Caki2 (cell line): Measurements from ENCODE around the gene MYO9B. TPM values are rescaled to one million over a fixed set of nuclear protein-coding genes. Genes with fewer than 3 reads are reported as not detected.

ENCODE experiments used
- DNase-seq: peaks from one replicate; pipeline ENCODE4 v3.0.0-alpha.2; 2015; ENCODE audit warnings: low read depth
- in situ Hi-C: cut with HindIII; loops from 2 replicates; pipeline ENCODE4 v1.10.0; 2016; ENCODE audit warnings: low sequenced_read_pairs, low pct_unique_long_range_greater_than_20kb, mixed read lengths
- total RNA-seq: library from RNA; depleted of rRNA; stranded (reverse); fragments of >200 nt; shearing (Covaris generic); gene quantifications from 2 replicates; pipeline ENCODE4 v1.2.3, GENCODE V29; 2014; ENCODE audit warnings: low replicate concordance

Gene MYO9B
- total RNA-seq, 1 experiment from 2014 or later, result 29.6 TPM

GRCh38 chr19:17216058-17216670 lies 140.6 kb downstream of the MYO9B start:
- no peak for DNase-seq
- in situ Hi-C loops, result no loop called here

- in situ Hi-C loops, result no loop called here
- no peak for DNase-seq
Observed at GRCh38 chr19:17219286-17219685, 143.7 kb downstream of the MYO9B start.

GRCh38 chr19:17220207-17220758 lies 144.7 kb downstream of the MYO9B start:
- in situ Hi-C loops, result no loop called here
- DNase-seq, result peak; percentile 80

- in situ Hi-C loops, result no loop called here
- no peak for DNase-seq
Observed at GRCh38 chr19:17225053-17225452, 149.5 kb downstream of the MYO9B start.

- in situ Hi-C loops, result no loop called here
- peak; percentile 99 for DNase-seq
Observed at GRCh38 chr19:17226002-17226933, 150.7 kb downstream of the MYO9B start, which contains the start of gene OCEL1. Gene OCEL1, plus strand, starts transcription at chr19:17226226. Its CDS starts 22 bp downstream, at chr19:17226248.

GRCh38 chr19:17227798-17228367 lies 152.3 kb downstream of the MYO9B start:
- no peak for DNase-seq
- in situ Hi-C loops, result no loop called here

- in situ Hi-C loops, result no loop called here
- no peak for DNase-seq
Observed at GRCh38 chr19:17229890-17230289, 154.3 kb downstream of the MYO9B start.

GRCh38 chr19:17232258-17232657 lies 156.7 kb downstream of the MYO9B start:
- in situ Hi-C loops, result no loop called here
- no peak for DNase-seq

- in situ Hi-C loops, result no loop called here
Observed at GRCh38 chr19:17234911-17235299, 159.3 kb downstream of the MYO9B start.

GRCh38 chr19:17235300-17235970 lies 159.9 kb downstream of the MYO9B start:
- no peak for DNase-seq
- in situ Hi-C loops, result no loop called here

More at GRCh38 chr19:17234911-17235299, 159.3 kb downstream of the MYO9B start:
- DNase-seq, result no peak

- no peak for DNase-seq
Observed at GRCh38 chr19:17235971-17236777, 160.6 kb downstream of the MYO9B start.

GRCh38 chr19:17236811-17237543 lies 161.4 kb downstream of the MYO9B start:
- no peak for DNase-seq
- in situ Hi-C loops, result no loop called here

More at GRCh38 chr19:17235971-17236777, 160.6 kb downstream of the MYO9B start:
- in situ Hi-C loops, result no loop called here

- DNase-seq, result no peak
- in situ Hi-C loops, result no loop called here
Observed at GRCh38 chr19:17237747-17238706, 162.4 kb downstream of the MYO9B start.

GRCh38 chr19:17240062-17240752 lies 164.6 kb downstream of the MYO9B start:
- in situ Hi-C loops, result no loop called here
- no peak for DNase-seq

- in situ Hi-C loops, result no loop called here
- no peak for DNase-seq
Observed at GRCh38 chr19:17240826-17241399, 165.3 kb downstream of the MYO9B start.
